ENCODE measurements around the gene SSTR4. TPM values are rescaled to one million over a fixed set of nuclear protein-coding genes. Genes with fewer than 3 reads are reported as not detected.

The SSTR4 gene
- total RNA-seq, 5 donors from 2014 or later (not counting 1 experiment from before 2014, with no cell fraction given), result not detected

GRCh38 chr20:23072892-23073586 is 37.9 kb downstream of the SSTR4 start:
- H3K9me3 ChIP-seq, result no peaks in the 10 kb centered on the region
- ChIA-PET POLR2A (no interaction called here), CTCF (no interaction called here)
- H3K9me3 Mint-ChIP-seq, result no peaks in the 10 kb centered on the region
- 83% methylated on average over 5 of the region's 11 CpGs for WGBS (ENCODE audit: insufficient coverage)
- no peak for DNase-seq
- no peak overlapping the region for H3K4me3 Mint-ChIP-seq
- no peak overlapping the region for H3K27ac Mint-ChIP-seq
- no peaks in the 10 kb centered on the region for H3K4me1 ChIP-seq (ENCODE audit: control insufficient read depth in 1 of 2, extremely low read depth in 1 of 2, insufficient read depth in 2 of 2, low read length in 2 of 2)
- H3K4me1 Mint-ChIP-seq, result no peaks in the 10 kb centered on the region
- ATAC-seq (replicated peaks in 1 of 4), result no peak
- no peak overlapping the region for H3K4me3 ChIP-seq (ENCODE audit: control insufficient read depth in 1 of 2, extremely low read depth in 1 of 2, low read length in 1 of 2)
- H3K27ac ChIP-seq (ENCODE audit: low read length), result no peak overlapping the region
- H3K27me3 Mint-ChIP-seq, result peaks cover 0 to 3% of the 10 kb centered on the region in 2 donors
- peaks cover 0 to 6% of the 10 kb centered on the region in 2 donors for H3K36me3 ChIP-seq (ENCODE audit: control insufficient read depth in 2 of 2, extremely low read depth in 1 of 2, insufficient read depth in 1 of 2, low read length in 1 of 2)
- H3K36me3 Mint-ChIP-seq, result no peaks in the 10 kb centered on the region
- H3K27me3 ChIP-seq (replicated peaks in 1 of 2; ENCODE audit: control insufficient read depth in 2 of 2, extremely low read depth in 1 of 2, insufficient read depth in 2 of 2, low read length in 1 of 2), result no peaks in the 10 kb centered on the region

GRCh38 chr20:23074052-23074451 is 38.9 kb downstream of the SSTR4 start:
- POLR2A ChIA-PET, result no interaction called here

GRCh38 chr20:23077277-23077676 is 42.2 kb downstream of the SSTR4 start:
- peaks cover 0 to 4% (median 0%) of the 10 kb centered on the region in 3 donors for H3K4me1 Mint-ChIP-seq
- Histone ChIP-seq H3K27ac (ENCODE audit: low read length) (no peak overlapping the region), H3K27me3 (replicated peaks in 1 of 2; ENCODE audit: control insufficient read depth in 2 of 2, extremely low read depth in 1 of 2, insufficient read depth in 2 of 2, low read length in 1 of 2) (no peaks in the 10 kb centered on the region), H3K4me1 (ENCODE audit: control insufficient read depth in 1 of 2, extremely low read depth in 1 of 2, insufficient read depth in 2 of 2, low read length in 2 of 2) (no peaks in the 10 kb centered on the region), H3K9me3 (no peaks in the 10 kb centered on the region), H3K4me3 (ENCODE audit: control insufficient read depth in 1 of 2, extremely low read depth in 1 of 2, low read length in 1 of 2) (no peak overlapping the region), H3K36me3 (ENCODE audit: control insufficient read depth in 2 of 2, extremely low read depth in 1 of 2, insufficient read depth in 1 of 2, low read length in 1 of 2) (peaks cover 0 to 10% of the 10 kb centered on the region in 2 donors)
- H3K27ac Mint-ChIP-seq, result no peak overlapping the region
- H3K27me3 Mint-ChIP-seq, result peaks cover 0 to 3% of the 10 kb centered on the region in 2 donors
- DNase-seq (no peak), ATAC-seq (replicated peaks in 1 of 4) (no peak)
- no peaks in the 10 kb centered on the region for H3K36me3 Mint-ChIP-seq
- no peaks in the 10 kb centered on the region for H3K9me3 Mint-ChIP-seq
- POLR2A ChIA-PET, result no interaction called here
- CTCF ChIA-PET, result no interaction called here
- no peak overlapping the region for H3K4me3 Mint-ChIP-seq
- WGBS (ENCODE audit: insufficient coverage), result 97% methylated on average over 4 of the region's 4 CpGs

More at GRCh38 chr20:23074052-23074451, 38.9 kb downstream of the SSTR4 start:
- DNase-seq (no peak), ATAC-seq (replicated peaks in 1 of 4) (no peak)
- Histone ChIP-seq H3K9me3 (no peaks in the 10 kb centered on the region), H3K4me3 (ENCODE audit: control insufficient read depth in 1 of 2, extremely low read depth in 1 of 2, low read length in 1 of 2) (no peak overlapping the region), H3K27me3 (replicated peaks in 1 of 2; ENCODE audit: control insufficient read depth in 2 of 2, extremely low read depth in 1 of 2, insufficient read depth in 2 of 2, low read length in 1 of 2) (no peaks in the 10 kb centered on the region), H3K4me1 (ENCODE audit: control insufficient read depth in 1 of 2, extremely low read depth in 1 of 2, insufficient read depth in 2 of 2, low read length in 2 of 2) (no peaks in the 10 kb centered on the region), H3K27ac (ENCODE audit: low read length) (no peak overlapping the region), H3K36me3 (ENCODE audit: control insufficient read depth in 2 of 2, extremely low read depth in 1 of 2, insufficient read depth in 1 of 2, low read length in 1 of 2) (peaks cover 0 to 6% of the 10 kb centered on the region in 2 donors)
- H3K36me3 Mint-ChIP-seq, result no peaks in the 10 kb centered on the region
- H3K27ac Mint-ChIP-seq, result no peak overlapping the region
- H3K4me3 Mint-ChIP-seq, result no peak overlapping the region
- no peaks in the 10 kb centered on the region for H3K4me1 Mint-ChIP-seq
- no peaks in the 10 kb centered on the region for H3K9me3 Mint-ChIP-seq
- CTCF ChIA-PET, result no interaction called here
- WGBS (ENCODE audit: insufficient coverage), result 93% methylated on average over 2 of the region's 3 CpGs
- H3K27me3 Mint-ChIP-seq, result peaks cover 3% of the 10 kb centered on the region in 2 donors

- Histone ChIP-seq H3K4me1 (ENCODE audit: control insufficient read depth in 1 of 2, extremely low read depth in 1 of 2, insufficient read depth in 2 of 2, low read length in 2 of 2) (peaks cover 4 to 10% of the 10 kb centered on the region in 2 experiments), H3K27ac (ENCODE audit: low read length) (no peak overlapping the region), H3K4me3 (ENCODE audit: control insufficient read depth in 1 of 2, extremely low read depth in 1 of 2, low read length in 1 of 2) (no peak overlapping the region), H3K9me3 (no peaks in the 10 kb centered on the region), H3K36me3 (ENCODE audit: control insufficient read depth in 2 of 2, extremely low read depth in 1 of 2, insufficient read depth in 1 of 2, low read length in 1 of 2) (peaks cover 0 to 10% of the 10 kb centered on the region in 2 donors), H3K27me3 (replicated peaks in 1 of 2; ENCODE audit: control insufficient read depth in 2 of 2, extremely low read depth in 1 of 2, insufficient read depth in 2 of 2, low read length in 1 of 2) (no peaks in the 10 kb centered on the region)
- ChIA-PET POLR2A (no interaction called here), CTCF (no interaction called here)
- Mint-ChIP-seq H3K4me3 (no peak overlapping the region), H3K9me3 (no peaks in the 10 kb centered on the region), H3K36me3 (no peaks in the 10 kb centered on the region), H3K27me3 (peaks cover 0 to 3% of the 10 kb centered on the region in 2 donors), H3K27ac (no peak overlapping the region), H3K4me1 (peaks cover 0 to 9% (median 4%) of the 10 kb centered on the region in 3 donors)
- WGBS (ENCODE audit: insufficient coverage), result 85% methylated on average over 2 of the region's 5 CpGs
- no peak for DNase-seq
- no peak for ATAC-seq (replicated peaks in 1 of 4)
Measured at GRCh38 chr20:23078351-23079015, 43.4 kb downstream of the SSTR4 start.

- Histone ChIP-seq H3K36me3 (ENCODE audit: control insufficient read depth in 2 of 2, extremely low read depth in 1 of 2, insufficient read depth in 1 of 2, low read length in 1 of 2) (peaks cover 0 to 10% of the 10 kb centered on the region in 2 donors), H3K27ac (ENCODE audit: low read length) (no peak overlapping the region), H3K27me3 (replicated peaks in 1 of 2; ENCODE audit: control insufficient read depth in 2 of 2, extremely low read depth in 1 of 2, insufficient read depth in 2 of 2, low read length in 1 of 2) (no peaks in the 10 kb centered on the region), H3K4me1 (ENCODE audit: control insufficient read depth in 1 of 2, extremely low read depth in 1 of 2, insufficient read depth in 2 of 2, low read length in 2 of 2) (peaks cover 7 to 11% of the 10 kb centered on the region in 2 experiments), H3K9me3 (no peaks in the 10 kb centered on the region), H3K4me3 (ENCODE audit: control insufficient read depth in 1 of 2, extremely low read depth in 1 of 2, low read length in 1 of 2) (no peak overlapping the region)
- no peaks in the 10 kb centered on the region for H3K9me3 Mint-ChIP-seq
- DNase-seq (no peak), ATAC-seq (replicated peaks in 1 of 4) (no peak)
- H3K4me1 Mint-ChIP-seq, result peaks cover 0 to 10% (median 4%) of the 10 kb centered on the region in 3 donors
- no peak overlapping the region for H3K4me3 Mint-ChIP-seq
- WGBS (ENCODE audit: insufficient coverage), result 100% methylated on average over 1 of the region's 6 CpGs
- H3K27me3 Mint-ChIP-seq, result peaks cover 0 to 3% of the 10 kb centered on the region in 2 donors
- H3K36me3 Mint-ChIP-seq, result no peaks in the 10 kb centered on the region
- H3K27ac Mint-ChIP-seq, result no peak overlapping the region
- POLR2A ChIA-PET, result no interaction called here
- CTCF ChIA-PET, result no interaction called here
Measured at GRCh38 chr20:23079016-23079351, 43.9 kb downstream of the SSTR4 start.

- CTCF ChIA-PET, result no interaction called here
- ATAC-seq (replicated peaks in 1 of 4) (no peak), DNase-seq (no peak)
- H3K27me3 Mint-ChIP-seq, result peaks cover 0 to 3% of the 10 kb centered on the region in 2 donors
- no peak overlapping the region for H3K27ac Mint-ChIP-seq
- Histone ChIP-seq H3K4me3 (ENCODE audit: control insufficient read depth in 1 of 2, extremely low read depth in 1 of 2, low read length in 1 of 2) (no peak overlapping the region), H3K4me1 (ENCODE audit: control insufficient read depth in 1 of 2, extremely low read depth in 1 of 2, insufficient read depth in 2 of 2, low read length in 2 of 2) (peaks cover 11 to 16% of the 10 kb centered on the region in 2 experiments), H3K27me3 (replicated peaks in 1 of 2; ENCODE audit: control insufficient read depth in 2 of 2, extremely low read depth in 1 of 2, insufficient read depth in 2 of 2, low read length in 1 of 2) (no peaks in the 10 kb centered on the region), H3K9me3 (no peaks in the 10 kb centered on the region), H3K36me3 (ENCODE audit: control insufficient read depth in 2 of 2, extremely low read depth in 1 of 2, insufficient read depth in 1 of 2, low read length in 1 of 2) (peaks cover 0 to 4% of the 10 kb centered on the region in 2 donors), H3K27ac (ENCODE audit: low read length) (no peak overlapping the region)
- no CpG with 5 or more reads among the region's 2 CpGs for WGBS (ENCODE audit: insufficient coverage)
- no peaks in the 10 kb centered on the region for H3K36me3 Mint-ChIP-seq
- peaks cover 0 to 10% (median 7%) of the 10 kb centered on the region in 3 donors for H3K4me1 Mint-ChIP-seq
- POLR2A ChIA-PET, result no interaction called here
- H3K9me3 Mint-ChIP-seq, result no peaks in the 10 kb centered on the region
- no peak overlapping the region for H3K4me3 Mint-ChIP-seq
Measured at GRCh38 chr20:23079926-23080325, 44.8 kb downstream of the SSTR4 start.

Data from T-cell (primary cell).